Measurements from ENCODE around the gene TWNK. TPM values are rescaled to one million over a fixed set of nuclear protein-coding genes. Genes with fewer than 3 reads are reported as not detected.
A peak's percentile ranks its signal among the peaks of the same experiment; 100 is the strongest.

The TWNK gene
- total RNA-seq, 1 donor = 3.9 TPM

DNA sequence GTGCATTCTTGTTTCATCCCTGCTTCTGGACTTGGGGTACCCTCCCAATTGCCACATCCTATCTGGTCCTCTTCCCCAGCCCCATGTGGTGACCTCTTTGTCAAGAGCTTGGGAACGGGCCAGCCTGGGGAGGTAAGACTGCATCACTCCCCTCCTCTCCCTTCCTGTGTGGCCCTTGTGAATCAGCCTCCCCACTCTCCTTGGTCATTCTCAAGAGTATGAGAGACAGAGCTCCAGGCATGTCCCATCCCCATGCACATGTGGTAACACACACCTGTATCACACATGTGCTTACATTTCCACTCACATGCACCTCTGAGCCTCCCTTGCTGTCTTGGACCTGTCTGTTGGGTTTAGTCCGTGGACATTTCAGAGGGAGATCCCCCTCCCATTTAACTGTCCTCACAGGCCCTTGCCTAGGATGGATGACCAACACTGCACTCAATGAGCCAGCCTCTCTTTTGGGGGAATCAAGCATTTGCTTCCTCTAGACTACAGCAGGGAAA lies 2.6 kb upstream of the TWNK start:
- no peak for DNase-seq (ENCODE audit: low read depth)
- TF ChIP-seq, protein P1, sequence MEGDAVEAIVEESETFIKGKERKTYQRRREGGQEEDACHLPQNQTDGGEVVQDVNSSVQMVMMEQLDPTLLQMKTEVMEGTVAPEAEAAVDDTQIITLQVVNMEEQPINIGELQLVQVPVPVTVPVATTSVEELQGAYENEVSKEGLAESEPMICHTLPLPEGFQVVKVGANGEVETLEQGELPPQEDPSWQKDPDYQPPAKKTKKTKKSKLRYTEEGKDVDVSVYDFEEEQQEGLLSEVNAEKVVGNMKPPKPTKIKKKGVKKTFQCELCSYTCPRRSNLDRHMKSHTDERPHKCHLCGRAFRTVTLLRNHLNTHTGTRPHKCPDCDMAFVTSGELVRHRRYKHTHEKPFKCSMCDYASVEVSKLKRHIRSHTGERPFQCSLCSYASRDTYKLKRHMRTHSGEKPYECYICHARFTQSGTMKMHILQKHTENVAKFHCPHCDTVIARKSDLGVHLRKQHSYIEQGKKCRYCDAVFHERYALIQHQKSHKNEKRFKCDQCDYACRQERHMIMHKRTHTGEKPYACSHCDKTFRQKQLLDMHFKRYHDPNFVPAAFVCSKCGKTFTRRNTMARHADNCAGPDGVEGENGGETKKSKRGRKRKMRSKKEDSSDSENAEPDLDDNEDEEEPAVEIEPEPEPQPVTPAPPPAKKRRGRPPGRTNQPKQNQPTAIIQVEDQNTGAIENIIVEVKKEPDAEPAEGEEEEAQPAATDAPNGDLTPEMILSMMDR (IDR thresholded peaks at IDR 0.05; ENCODE audit: insufficient read depth, low read depth, low read length) = no peak

DNA sequence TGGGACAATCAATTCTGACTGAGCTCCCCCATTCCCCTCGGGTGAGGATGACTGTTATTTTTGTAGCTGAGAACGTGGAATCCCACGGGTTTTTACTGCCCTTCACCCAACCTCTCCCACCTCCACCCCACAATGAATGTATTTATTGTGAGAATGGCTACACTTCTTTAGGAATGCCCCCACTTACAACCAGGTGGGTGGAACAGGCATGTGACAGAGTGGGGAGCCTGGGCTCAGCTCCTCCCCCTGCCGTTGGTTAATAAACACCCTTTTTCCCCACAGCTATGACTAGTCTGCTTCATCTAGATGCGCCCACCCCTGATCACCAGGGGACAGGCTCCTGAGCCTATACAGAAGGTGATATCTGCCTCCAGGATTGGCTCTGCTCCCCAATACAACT lies 2.0 kb upstream of the TWNK start:
- no peak overlapping the region for H3K4me3 ChIP-seq (ENCODE audit: low read depth, low read length)
- TF ChIP-seq, protein P1 (IDR thresholded peaks at IDR 0.05; ENCODE audit: insufficient read depth, low read depth, low read length) = no peak
- DNase-seq (ENCODE audit: low read depth) = no peak

More for the DNA sequence above, 2.6 kb upstream of the TWNK start:
- H3K4me3 ChIP-seq (ENCODE audit: low read depth, low read length) = no peak overlapping the region

DNA sequence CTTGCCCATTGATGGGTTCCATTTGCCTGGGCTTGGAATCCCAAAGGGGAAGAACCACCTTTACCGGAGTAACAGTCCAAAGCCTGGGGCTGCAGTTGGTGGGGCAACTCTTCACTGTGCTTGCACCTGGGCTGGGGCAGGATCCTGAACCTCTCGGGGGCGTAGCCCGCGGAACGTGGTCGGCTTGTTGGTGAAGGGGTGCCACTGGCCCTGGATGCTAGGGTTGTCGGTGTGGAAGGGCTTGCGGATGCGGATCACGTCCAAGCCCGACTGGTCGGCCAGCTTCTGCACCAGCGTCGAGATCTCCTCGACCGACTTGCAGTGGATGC lies 756 bp upstream of the TWNK start:
- TF ChIP-seq, protein P1 (IDR thresholded peaks at IDR 0.05; ENCODE audit: insufficient read depth, low read depth, low read length) = no peak
- DNase-seq (ENCODE audit: low read depth) = no peak
- H3K4me3 ChIP-seq (ENCODE audit: low read depth, low read length) = peak overlapping the region; percentile 99

DNA sequence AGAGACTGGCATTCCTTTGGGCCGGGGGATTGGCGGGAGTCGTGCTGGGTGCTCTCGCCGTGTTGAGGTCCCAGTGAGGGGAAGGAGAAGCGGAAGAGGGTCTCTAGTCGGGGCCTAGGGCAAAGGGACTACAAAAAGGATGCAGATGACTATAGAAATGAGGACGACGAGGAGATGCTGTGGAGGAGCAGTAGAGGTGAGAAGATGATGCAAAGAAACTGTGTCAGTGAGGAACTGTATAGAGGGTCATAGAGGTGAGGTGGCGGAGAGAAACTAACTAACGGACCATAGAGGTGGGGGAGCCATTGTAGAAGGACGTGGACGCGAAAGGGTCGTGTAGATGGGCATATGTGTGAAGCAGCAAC lies 324 bp downstream of the TWNK start:
- peak overlapping the region; percentile 99 for H3K4me3 ChIP-seq (ENCODE audit: low read depth, low read length)
- TF ChIP-seq, protein P1 (IDR thresholded peaks at IDR 0.05; ENCODE audit: insufficient read depth, low read depth, low read length) = no peak
- no peak for DNase-seq (ENCODE audit: low read depth)

DNA sequence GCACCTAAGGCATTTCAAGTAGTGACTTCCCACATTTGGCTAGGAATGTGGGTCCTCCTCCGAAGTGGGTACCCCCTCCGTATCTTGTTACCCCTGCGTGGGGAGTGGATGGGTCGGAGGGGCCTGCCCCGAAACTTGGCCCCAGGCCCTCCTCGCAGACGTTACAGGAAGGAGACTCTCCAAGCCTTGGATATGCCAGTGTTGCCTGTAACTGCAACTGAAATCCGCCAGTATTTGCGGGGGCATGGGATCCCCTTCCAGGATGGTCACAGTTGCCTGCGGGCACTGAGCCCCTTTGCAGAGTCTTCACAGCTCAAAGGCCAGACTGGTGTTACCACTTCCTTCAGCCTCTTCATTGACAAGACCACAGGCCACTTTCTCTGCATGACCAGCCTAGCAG lies 823 bp downstream of the TWNK start:
- H3K4me3 ChIP-seq (ENCODE audit: low read depth, low read length) = peak overlapping the region; percentile 99
- no peak for DNase-seq (ENCODE audit: low read depth)
- TF ChIP-seq, protein P1 (IDR thresholded peaks at IDR 0.05; ENCODE audit: insufficient read depth, low read depth, low read length) = no peak

DNA sequence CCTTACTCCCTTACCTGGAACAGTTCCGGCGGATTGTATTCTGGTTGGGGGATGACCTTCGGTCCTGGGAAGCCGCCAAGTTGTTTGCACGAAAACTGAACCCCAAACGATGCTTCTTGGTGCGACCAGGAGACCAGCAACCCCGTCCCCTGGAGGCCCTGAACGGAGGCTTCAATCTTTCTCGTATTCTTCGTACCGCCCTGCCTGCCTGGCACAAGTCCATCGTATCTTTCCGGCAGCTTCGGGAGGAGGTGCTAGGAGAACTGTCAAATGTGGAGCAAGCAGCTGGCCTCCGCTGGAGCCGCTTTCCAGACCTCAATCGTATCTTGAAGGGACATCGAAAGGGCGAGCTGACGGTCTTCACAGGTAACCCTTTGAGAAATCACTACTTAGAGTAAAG lies 1.7 kb downstream of the TWNK start:
- TF ChIP-seq, protein P1 (IDR thresholded peaks at IDR 0.05; ENCODE audit: insufficient read depth, low read depth, low read length) = no peak
- no peak for DNase-seq (ENCODE audit: low read depth)
- H3K4me3 ChIP-seq (ENCODE audit: low read depth, low read length) = no peak overlapping the region

DNA sequence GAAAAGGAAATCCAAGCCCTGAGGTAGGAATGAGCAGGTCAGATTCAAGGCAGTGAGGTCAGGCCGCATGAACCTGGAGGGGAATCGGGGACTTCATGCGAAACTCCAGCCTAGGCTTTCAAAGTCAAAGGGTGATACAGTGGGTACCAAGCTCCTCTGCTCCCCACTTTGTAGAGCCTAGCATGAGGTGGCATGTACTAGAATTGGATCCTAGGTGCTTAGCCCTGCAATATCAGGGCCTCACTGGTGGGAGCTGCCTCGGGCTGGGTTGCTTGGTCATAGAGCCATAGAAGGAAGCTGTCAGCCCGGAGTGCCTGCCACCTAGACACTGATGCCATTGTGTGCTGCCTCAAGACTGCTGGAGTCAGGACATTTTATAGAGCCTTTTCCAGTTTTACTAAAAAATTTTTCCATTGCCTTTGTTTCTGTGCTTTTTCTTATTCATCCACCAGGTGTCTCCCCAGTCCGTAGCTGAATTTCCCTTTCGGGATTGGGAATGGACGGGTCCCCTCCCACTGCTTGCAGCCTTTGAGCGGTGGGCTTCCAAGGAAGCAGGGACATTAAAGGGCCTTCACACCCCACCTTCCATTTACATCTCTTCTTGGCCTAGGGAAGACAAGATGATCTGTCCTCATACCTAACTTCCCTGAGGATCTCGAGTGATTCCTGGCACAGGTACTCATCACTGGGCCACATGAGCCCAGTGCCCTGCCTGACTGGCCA lies 6.8 kb downstream of the TWNK start:
- TF ChIP-seq, protein P1 (IDR thresholded peaks at IDR 0.05; ENCODE audit: insufficient read depth, low read depth, low read length) = peak; percentile 73
- H3K4me3 ChIP-seq (ENCODE audit: low read depth, low read length) = no peak overlapping the region
- peak; percentile 47 for DNase-seq (ENCODE audit: low read depth)
